Tibial nerve (tissue), 4 donors: ENCODE data around the gene OSM.

Experiments
- EP300 ChIP-seq, 2 donors: sonication (generic); formaldehyde crosslinking; IDR thresholded peaks; one replicate each; pipeline ENCODE4 v1.6.1; 2017; ENCODE audit warnings: antibody characterized with exemption in 2 of 2, mild to moderate bottlenecking in 1 of 2
- POLR2A ChIP-seq, 2 donors: fragments of 450-650 bp; IDR thresholded peaks; one replicate each; pipeline ENCODE4 v1.6.1; 2017; ENCODE audit warnings: antibody characterized with exemption in 2 of 2, mild to moderate bottlenecking in 2 of 2, moderate library complexity in 2 of 2
- TF ChIP-seq, protein P1 (sequence below), 5 experiments: fragments of 200-600 bp in 3 of 5; fragments of 450-650 bp in 2 of 5; sonication (generic) in 3 of 5; IDR thresholded peaks; one replicate each; pipeline ENCODE4 v1.5.1; 2016 to 2019; ENCODE audit warnings: antibody characterized with exemption in 5 of 5, mild to moderate bottlenecking in 3 of 5, moderate library complexity in 2 of 5

DNA sequence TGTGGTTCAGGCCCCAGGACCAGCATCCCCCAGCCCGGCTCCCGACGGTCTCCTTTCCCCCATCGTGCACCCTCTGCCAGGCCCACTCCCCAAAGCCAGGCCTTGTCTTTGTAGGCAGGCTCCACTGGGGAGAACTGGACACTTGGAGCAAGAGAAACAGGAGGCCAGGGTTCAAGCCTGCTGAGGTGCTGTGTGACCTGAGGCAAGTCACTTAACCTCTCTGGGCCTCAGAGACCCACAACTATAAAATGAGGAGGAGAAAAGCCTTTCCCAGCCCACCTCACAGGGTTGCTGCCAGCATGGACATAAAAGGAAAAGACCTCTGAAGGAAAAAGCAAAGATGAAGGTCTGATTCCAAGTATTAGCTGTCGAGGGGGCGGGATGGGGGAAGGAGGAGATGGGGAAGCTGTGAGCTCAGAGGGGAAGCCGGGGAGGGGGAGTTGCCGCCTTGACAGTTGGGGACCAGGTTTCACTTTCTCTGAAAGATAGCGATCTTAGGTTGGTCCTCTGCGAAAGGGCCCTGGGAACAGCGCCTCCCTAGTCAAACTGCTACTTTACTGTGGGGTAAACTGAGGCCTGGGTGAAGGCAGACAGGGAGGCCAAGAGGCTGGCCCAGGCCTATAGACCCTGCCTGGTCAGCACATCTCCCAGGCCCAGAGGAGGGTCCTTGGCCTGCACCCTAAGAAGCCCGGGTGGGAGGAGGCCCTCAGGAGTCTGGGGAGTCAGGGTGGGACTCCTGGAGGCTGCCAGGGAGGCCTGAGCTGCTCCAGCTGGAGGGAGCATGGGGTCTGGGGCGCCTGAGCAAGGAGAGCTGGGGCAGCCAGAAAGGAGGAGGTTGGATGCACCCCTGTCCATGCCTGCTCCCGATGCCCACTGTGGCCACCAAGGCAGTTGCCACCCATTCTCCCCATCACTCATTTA is 991 bp upstream of the OSM start:
- TF ChIP-seq POLR2A (IDR thresholded peaks at IDR 0.05) (no peak), EP300 (IDR thresholded peaks at IDR 0.05) (no peak)
- TF ChIP-seq, protein P1, sequence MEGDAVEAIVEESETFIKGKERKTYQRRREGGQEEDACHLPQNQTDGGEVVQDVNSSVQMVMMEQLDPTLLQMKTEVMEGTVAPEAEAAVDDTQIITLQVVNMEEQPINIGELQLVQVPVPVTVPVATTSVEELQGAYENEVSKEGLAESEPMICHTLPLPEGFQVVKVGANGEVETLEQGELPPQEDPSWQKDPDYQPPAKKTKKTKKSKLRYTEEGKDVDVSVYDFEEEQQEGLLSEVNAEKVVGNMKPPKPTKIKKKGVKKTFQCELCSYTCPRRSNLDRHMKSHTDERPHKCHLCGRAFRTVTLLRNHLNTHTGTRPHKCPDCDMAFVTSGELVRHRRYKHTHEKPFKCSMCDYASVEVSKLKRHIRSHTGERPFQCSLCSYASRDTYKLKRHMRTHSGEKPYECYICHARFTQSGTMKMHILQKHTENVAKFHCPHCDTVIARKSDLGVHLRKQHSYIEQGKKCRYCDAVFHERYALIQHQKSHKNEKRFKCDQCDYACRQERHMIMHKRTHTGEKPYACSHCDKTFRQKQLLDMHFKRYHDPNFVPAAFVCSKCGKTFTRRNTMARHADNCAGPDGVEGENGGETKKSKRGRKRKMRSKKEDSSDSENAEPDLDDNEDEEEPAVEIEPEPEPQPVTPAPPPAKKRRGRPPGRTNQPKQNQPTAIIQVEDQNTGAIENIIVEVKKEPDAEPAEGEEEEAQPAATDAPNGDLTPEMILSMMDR (IDR thresholded peaks at IDR 0.05) = no peak
